Thoracic aorta (tissue), 2 donors: ENCODE results near the gene CLDN3. TPM values are rescaled to one million over a fixed set of nuclear protein-coding genes. Genes with fewer than 3 reads are reported as not detected.

Experiments used
- ATAC-seq: fragments of 150-250 bp; one replicate; pipeline ENCODE4 v1.8.0; 2017; ENCODE audit warnings: low read depth; ENCODE audit not compliant: insufficient number of reproducible peaks, low FRiP score
- DNase-seq: peaks from one replicate; pipeline ENCODE4 v3.0.0-alpha.2; 2020; ENCODE audit warnings: low spot score
- H3K27ac ChIP-seq, 2 donors: fragments of 200-600 bp; sonication (generic); 1 replicate in 1 of 2; 2 replicates in 1 of 2; pipeline ENCODE4 v1.5.1; 2016; ENCODE audit warnings: mild to moderate bottlenecking in 2 of 2, moderate library complexity in 2 of 2
- H3K27me3 ChIP-seq: fragments of 200-600 bp; sonication (generic); replicated peaks from 2 replicates; pipeline ENCODE4 v1.6.0; 2016; ENCODE audit warnings: mild to moderate bottlenecking; ENCODE audit not compliant: insufficient read depth
- H3K36me3 ChIP-seq: fragments of 200-600 bp; sonication (generic); one replicate; pipeline ENCODE4 v1.5.1; 2016
- H3K4me1 ChIP-seq, 2 donors: fragments of 200-600 bp; sonication (generic); 1 replicate in 1 of 2; 2 replicates in 1 of 2; pipeline versions ENCODE4 v1.5.1 to v1.6.0; 2016; ENCODE audit warnings: low read depth in 2 of 2, mild to moderate bottlenecking in 1 of 2; ENCODE audit not compliant: control insufficient read depth in 1 of 2
- H3K4me3 ChIP-seq: fragments of 200-600 bp; sonication (generic); 2 replicates; pipeline ENCODE4 v1.5.1; 2016; ENCODE audit warnings: mild to moderate bottlenecking
- H3K9me3 ChIP-seq: fragments of 200-600 bp; sonication (generic); 2 replicates; pipeline ENCODE4 v1.5.1; 2016
- CTCF ChIP-seq: fragments of 200-600 bp; sonication (generic); IDR thresholded peaks from one replicate; pipeline ENCODE4 v1.5.1; 2019; ENCODE audit warnings: antibody characterized with exemption
- total RNA-seq, 2 donors: library from RNA; depleted of rRNA; stranded (reverse); fragments of >200 nt; gene quantifications; one replicate each; pipeline versions ENCODE4 v1.1.0 to v1.2.3, GENCODE V29; 2016

Gene CLDN3
- total RNA-seq, 2 donors from 2014 or later, result not detected

GRCh38 chr7:73768641-73769480 lies 1.2 kb downstream of the CLDN3 start:
- H3K9me3 ChIP-seq, result no peaks in the 10 kb centered on the region
- no peaks in the 10 kb centered on the region for H3K36me3 ChIP-seq
- peak overlapping the region; percentile 3 for H3K4me3 ChIP-seq
- H3K27me3 ChIP-seq, result peaks cover 5% of the 10 kb centered on the region
- H3K27ac ChIP-seq, result no peak overlapping the region
- ATAC-seq, result no peak
- peaks cover 2 to 14% of the 10 kb centered on the region in 2 donors for H3K4me1 ChIP-seq
- TF ChIP-seq CTCF, result no peak
- DNase-seq, result no peak

GRCh38 chr7:73766556-73767229 lies 3.4 kb downstream of the CLDN3 start:
- no peak for ATAC-seq
- peaks cover 5% of the 10 kb centered on the region for H3K27me3 ChIP-seq
- H3K27ac ChIP-seq, result no peak overlapping the region
- no peaks in the 10 kb centered on the region for H3K9me3 ChIP-seq
- H3K36me3 ChIP-seq, result no peaks in the 10 kb centered on the region
- no peak overlapping the region for H3K4me3 ChIP-seq
- DNase-seq, result no peak
- TF ChIP-seq CTCF, result no peak
- peaks cover 2 to 14% of the 10 kb centered on the region in 2 donors for H3K4me1 ChIP-seq

GRCh38 chr7:73762659-73762999 lies 7.4 kb downstream of the CLDN3 start:
- no peak for TF ChIP-seq CTCF
- H3K4me3 ChIP-seq, result no peak overlapping the region
- H3K4me1 ChIP-seq, result no peaks in the 10 kb centered on the region
- H3K36me3 ChIP-seq, result no peaks in the 10 kb centered on the region
- ATAC-seq, result no peak
- no peak for DNase-seq
- H3K27ac ChIP-seq, result no peak overlapping the region
- H3K27me3 ChIP-seq, result no peaks in the 10 kb centered on the region
- no peaks in the 10 kb centered on the region for H3K9me3 ChIP-seq

GRCh38 chr7:73761854-73762658 lies 8.0 kb downstream of the CLDN3 start:
- TF ChIP-seq CTCF, result no peak
- Histone ChIP-seq H3K4me1 (no peaks in the 10 kb centered on the region), H3K9me3 (no peaks in the 10 kb centered on the region), H3K27ac (no peak overlapping the region), H3K4me3 (no peak overlapping the region), H3K36me3 (no peaks in the 10 kb centered on the region), H3K27me3 (no peaks in the 10 kb centered on the region)
- ATAC-seq (no peak), DNase-seq (no peak)
